ENCODE data around the gene CYBRD1.

The CYBRD1 gene

GRCh38 chr2:171550613-171551012 lies 28.3 kb downstream of the CYBRD1 start:
- in situ Hi-C loops (cut with HindIII; ENCODE audit: low sequenced_read_pairs), result no loop called here

GRCh38 chr2:171551836-171552235 lies 29.6 kb downstream of the CYBRD1 start:
- in situ Hi-C loops (cut with HindIII; ENCODE audit: low sequenced_read_pairs), result no loop called here

GRCh38 chr2:171553236-171553635 lies 31.0 kb downstream of the CYBRD1 start:
- in situ Hi-C loops (cut with HindIII; ENCODE audit: low sequenced_read_pairs), result no loop called here

DNA sequence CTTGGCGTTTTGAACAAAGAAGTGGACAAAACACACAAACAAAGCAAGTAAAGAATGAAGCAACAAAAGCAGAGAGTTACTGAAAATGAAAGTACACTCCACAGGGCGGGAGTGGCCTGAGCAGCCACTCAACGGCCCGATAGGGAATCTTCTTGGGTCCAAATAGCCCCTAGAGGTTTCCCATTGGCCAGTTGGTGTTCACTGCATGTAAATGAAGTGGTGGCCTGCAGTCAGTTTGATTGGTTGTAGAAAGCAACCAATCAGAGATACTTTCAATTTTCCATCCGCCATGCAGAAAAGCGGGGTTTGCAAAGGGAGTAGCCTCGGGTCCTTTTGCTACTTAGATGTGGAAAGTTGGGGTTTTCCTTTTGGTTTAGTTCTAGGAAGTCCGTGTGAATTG lies 31.6 kb downstream of the CYBRD1 start:
- in situ Hi-C loops (cut with HindIII; ENCODE audit: low sequenced_read_pairs), result no loop called here

DNA sequence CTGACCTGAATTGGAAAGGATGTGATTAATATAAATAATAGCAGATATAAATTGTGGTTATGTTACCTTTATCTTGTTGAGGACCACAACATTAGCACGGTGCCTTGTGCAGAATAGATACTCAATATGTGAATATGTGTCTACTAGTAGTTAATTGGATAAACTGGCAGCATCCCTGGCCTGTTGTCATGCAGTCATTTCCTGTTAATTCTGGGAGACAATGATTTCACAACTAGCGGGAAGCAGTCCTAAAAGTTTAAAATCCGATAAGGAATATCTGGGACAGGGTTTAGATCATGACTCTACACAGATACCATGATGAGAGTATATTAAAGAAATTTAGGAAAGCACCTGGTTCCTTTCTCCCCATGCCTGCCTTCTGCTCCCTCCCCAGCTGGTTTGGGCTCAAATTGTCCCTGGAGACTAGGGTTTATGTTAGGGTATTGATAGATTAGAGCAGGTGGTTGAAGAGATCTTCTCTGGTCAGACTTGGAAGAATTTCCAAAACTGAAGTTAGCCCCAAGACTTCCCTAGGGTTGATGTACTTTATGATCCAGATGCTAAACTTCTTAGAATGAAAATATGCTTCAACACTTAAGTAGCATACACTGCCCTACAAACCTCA lies 32.8 kb downstream of the CYBRD1 start:
- in situ Hi-C loops (cut with HindIII; ENCODE audit: low sequenced_read_pairs), result no loop called here

DNA sequence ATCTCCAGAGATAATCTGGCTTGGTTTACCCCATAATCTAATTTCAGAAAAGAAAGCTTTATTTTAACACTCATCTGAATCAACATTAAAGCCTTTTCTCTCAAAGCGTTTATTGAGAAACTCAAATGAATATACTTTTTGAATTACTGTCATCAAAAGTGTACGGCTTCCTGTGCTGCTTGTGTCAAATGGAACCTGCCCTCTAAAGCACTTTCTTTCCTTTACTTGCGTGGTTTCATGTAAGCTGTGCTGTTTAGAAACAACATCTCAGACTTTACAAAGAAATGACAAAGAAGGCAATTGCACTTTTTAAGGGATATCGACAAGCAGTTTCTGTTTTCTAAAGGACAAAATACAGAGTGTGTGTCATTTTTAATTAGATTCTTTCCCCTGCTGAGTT lies 35.1 kb downstream of the CYBRD1 start:
- in situ Hi-C loops (cut with HindIII; ENCODE audit: low sequenced_read_pairs), result no loop called here

- in situ Hi-C loops (cut with HindIII; ENCODE audit: low sequenced_read_pairs), result no loop called here
These were observed 41.0 kb downstream of the CYBRD1 start for GRCh38 chr2:171563301-171563700.

DNA sequence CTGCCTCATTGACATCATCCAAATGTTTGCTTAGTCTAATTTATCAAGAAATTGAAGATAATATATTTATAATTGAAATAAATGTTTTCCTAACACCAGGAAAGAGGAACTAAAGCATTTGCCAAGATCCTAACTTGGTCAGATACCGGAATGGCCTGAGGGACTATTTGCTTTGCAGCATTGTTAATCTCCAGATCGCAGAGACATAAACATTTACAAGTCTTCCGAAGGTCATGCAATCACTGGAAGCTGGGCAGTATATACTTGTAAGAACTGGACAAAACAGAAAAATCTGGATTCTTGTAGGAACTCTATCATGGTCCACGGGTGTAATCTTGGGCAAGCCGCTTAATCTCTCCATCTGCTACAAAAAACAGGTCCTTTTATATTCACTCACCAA lies 42.2 kb downstream of the CYBRD1 start:
- in situ Hi-C loops (cut with HindIII; ENCODE audit: low sequenced_read_pairs), result no loop called here

DNA sequence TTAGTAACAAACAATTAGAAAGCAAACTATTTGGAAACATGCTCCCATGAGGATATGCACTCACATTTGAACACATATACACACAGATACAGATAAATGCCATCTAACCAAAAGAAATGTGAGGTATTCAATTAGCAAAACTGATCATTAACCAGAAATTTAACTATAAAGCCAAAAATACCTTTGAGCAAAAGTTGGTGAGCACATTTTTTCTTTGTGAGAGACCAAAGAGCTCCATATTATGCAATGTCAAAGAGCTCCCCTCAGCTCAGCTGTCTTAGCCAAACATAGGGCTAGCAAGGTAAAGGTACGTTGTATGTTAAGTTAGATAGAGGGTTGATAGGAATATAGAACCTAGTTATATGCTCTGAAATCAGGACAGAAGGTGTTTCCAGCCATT lies 43.8 kb downstream of the CYBRD1 start:
- in situ Hi-C loops (cut with HindIII; ENCODE audit: low sequenced_read_pairs), result no loop called here

DNA sequence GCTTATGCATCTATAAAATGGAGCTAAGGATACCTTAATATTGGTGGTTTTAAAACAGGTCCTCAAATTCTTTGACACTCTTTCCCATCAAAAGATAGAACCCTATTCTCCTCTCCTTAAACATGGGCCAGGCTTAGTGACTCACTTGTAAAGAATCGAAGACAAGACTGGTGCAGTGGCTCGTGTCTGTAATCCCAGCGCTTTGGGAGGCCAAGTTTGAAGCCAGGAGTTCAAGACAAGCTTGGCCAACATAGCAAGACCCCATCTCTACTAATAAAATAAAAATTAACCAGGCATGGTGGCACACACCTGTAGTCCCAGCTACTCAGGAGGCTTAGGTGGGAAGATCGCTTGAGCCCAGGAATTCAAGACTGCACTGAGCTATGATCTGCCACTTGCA lies 44.5 kb downstream of the CYBRD1 start:
- in situ Hi-C loops (cut with HindIII; ENCODE audit: low sequenced_read_pairs), result no loop called here

- in situ Hi-C loops (cut with HindIII; ENCODE audit: low sequenced_read_pairs), result no loop called here
These were observed 45.8 kb downstream of the CYBRD1 start for GRCh38 chr2:171568089-171568488.

- in situ Hi-C loops (cut with HindIII; ENCODE audit: low sequenced_read_pairs), result no loop called here
These were observed 49.4 kb downstream of the CYBRD1 start for GRCh38 chr2:171571721-171572120.

DNA sequence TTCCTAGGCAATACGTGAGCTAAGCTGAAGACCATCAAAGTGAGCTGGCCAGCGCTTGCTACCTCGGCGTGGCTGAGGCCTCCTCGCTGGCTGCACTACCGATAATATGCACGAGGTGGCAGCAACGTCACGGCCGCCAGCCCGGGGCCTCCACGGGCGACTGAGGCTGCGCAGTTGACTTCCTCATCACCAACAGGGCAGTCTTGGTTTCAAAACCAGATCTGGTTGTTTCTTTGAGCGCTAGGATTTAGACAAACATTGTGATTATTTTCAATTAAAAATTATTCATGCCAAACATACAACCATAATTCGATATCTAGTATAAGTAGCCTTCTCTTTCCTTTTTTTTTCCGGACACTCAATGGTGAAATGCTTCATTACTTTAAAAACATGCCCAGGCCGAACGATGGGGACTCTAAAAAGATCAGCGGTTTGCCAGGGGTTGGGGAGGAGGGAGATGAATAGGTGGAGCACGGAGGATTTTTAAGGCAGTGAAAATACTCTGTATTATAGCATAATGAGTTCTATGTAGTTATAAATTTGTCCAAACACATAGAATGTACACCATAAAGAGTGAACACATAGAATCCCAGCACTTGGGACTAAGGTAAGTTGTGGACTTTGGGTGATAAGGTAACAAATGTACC lies 52.0 kb downstream of the CYBRD1 start:
- in situ Hi-C loops (cut with HindIII; ENCODE audit: low sequenced_read_pairs), result no loop called here

GRCh38 chr2:171575606-171576005 lies 53.3 kb downstream of the CYBRD1 start:
- in situ Hi-C loops (cut with HindIII; ENCODE audit: low sequenced_read_pairs), result no loop called here

DNA sequence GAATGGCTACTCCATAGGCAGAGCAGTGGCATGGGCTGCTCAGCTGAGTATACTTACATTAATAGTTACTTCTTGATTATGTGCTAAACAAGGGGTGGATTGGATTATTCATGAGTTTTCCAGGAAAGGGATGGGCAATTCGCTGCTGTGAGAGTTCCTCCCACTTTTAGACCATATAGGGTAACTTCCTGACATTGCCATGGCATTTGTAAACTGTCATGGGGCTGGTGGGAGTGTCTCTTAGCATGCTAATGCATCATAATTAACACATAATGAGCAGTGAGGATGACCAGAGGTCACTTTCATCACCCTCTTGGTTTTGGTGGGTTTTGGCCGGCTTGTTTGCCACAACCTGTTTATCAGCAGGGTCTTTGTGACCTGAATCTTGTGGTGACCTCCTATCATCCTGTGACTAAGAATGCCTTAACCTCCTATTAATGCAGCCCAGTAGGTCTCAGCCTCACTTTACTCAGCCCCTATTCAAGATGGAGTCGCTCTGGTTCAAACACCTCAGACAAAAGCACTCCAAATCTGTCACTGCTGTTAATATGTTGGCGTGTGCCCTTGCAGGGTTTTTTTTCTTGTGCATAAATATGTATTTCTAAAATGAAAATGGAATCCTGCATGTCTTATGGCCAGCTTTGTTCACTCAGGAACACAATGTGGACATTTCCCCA lies 56.0 kb downstream of the CYBRD1 start:
- in situ Hi-C loops (cut with HindIII; ENCODE audit: low sequenced_read_pairs), result no loop called here

DNA sequence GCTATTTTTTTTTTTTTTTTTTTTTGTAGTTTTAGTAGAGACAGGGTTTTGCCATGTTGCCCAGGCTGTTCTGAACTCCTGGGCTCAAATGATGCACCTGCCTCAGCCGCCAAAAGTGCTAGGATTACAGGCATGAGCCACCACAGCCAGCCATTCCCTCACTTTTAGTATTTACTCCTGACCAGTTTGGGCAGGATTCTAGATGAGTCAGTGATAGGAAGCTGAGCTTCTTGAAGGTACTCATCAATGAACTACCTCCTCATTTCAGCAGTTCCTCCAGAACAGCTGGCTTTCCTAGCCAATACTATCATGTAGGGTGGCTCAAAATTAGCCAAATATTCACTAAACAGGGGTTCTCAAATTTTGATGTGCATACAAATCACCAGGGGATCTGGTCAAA lies 57.2 kb downstream of the CYBRD1 start:
- in situ Hi-C loops (cut with HindIII; ENCODE audit: low sequenced_read_pairs), result no loop called here

- in situ Hi-C loops (cut with HindIII; ENCODE audit: low sequenced_read_pairs), result no loop called here
These were observed 61.3 kb downstream of the CYBRD1 start for GRCh38 chr2:171583566-171583965.

DNA sequence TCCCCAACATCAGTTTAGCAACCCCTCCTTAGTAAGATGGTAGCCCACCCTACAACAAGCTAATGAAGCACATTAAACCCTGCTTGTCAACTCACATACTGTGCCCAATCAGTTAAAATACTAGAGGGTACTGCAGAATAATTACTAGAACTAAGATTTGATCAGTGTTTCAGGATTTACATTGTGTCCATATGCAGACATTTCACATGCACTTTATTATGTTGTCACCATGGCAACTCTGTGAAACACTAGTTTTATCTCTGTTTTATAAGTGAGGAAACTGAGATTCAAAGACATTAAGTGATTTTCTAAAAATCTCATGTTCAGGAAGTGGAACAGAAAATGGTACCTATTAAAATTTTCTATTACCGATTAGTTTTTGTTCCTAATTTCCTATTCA lies 61.7 kb downstream of the CYBRD1 start:
- in situ Hi-C loops (cut with HindIII; ENCODE audit: low sequenced_read_pairs), result no loop called here

DNA sequence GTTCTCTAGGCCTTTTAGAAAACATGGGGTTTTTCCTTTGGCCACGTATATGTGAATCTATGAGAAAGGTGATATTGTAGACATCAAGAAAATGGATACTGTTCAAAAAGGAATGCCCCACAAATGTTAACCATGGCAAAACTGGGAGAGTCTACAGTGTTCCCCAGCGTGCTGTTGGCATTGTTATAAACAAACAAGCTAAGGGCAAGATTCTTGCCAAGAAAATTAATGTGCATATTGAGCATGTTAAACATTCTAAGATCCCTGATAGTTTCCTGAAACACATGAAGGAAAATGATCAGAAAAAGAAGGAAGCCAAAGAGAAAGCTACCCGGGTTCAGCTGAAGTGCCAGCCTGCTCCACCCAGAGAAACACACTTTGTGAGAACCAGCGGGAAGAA lies 64.9 kb downstream of the CYBRD1 start:
- in situ Hi-C loops (cut with HindIII; ENCODE audit: low sequenced_read_pairs), result no loop called here

GRCh38 chr2:171587567-171587966 lies 65.3 kb downstream of the CYBRD1 start:
- in situ Hi-C loops (cut with HindIII; ENCODE audit: low sequenced_read_pairs), result no loop called here

- in situ Hi-C loops (cut with HindIII; ENCODE audit: low sequenced_read_pairs), result no loop called here
These were observed 67.8 kb downstream of the CYBRD1 start for GRCh38 chr2:171590116-171590515.

DNA sequence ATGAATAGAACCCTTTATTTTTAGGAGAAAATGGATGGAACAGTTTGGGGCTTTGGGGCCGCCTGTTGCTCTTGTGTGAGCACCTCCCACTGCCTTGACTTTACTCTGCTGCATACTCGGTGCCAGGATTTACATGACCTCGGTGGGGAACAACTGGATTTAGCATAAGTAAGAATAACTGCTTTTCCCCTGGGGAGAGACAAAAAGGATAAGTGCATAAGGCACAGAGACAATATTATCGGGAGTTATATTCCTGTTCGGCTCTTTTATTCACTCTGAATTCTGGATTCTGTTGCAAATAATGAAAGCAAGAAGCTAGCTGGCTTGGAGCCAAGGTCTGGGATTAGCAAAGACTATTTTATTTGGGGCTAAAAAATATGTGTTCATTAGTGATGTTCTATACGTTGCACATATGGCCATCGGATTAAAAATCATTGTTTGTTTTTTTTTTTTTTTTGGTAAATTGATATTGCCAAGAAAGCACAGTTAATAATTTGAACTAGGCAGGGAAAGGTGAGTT lies 69.8 kb downstream of the CYBRD1 start:
- in situ Hi-C loops (cut with HindIII; ENCODE audit: low sequenced_read_pairs), result no loop called here

Measured in endothelial cell of hepatic sinusoid (primary cell).